Epithelial cell of esophagus (primary cell): Measurements from ENCODE around the gene HES1.
"Not testable (repeated sequence)": the region's sequence is repeated elsewhere in the genome, so short reads cannot be mapped to it uniquely, and the experiment has no call there.

Experiments
- DNase-seq: peaks from one replicate; pipeline ENCODE4 v3.0.0; 2010; ENCODE audit warnings: low read depth
- H3K4me3 ChIP-seq: 2 replicates; pipeline ENCODE4 v1.5.1; 2011; ENCODE audit warnings: mild to moderate bottlenecking, low read length, control low read depth
- TF ChIP-seq, protein P1 (sequence below): IDR thresholded peaks from 2 replicates; pipeline ENCODE4 v1.5.1; 2011; ENCODE audit warnings: low read depth, mild to moderate bottlenecking, low read length, control low read depth, inconsistent platforms; ENCODE audit not compliant: insufficient read depth; ENCODE audit errors: missing control alignments

Gene HES1

DNA sequence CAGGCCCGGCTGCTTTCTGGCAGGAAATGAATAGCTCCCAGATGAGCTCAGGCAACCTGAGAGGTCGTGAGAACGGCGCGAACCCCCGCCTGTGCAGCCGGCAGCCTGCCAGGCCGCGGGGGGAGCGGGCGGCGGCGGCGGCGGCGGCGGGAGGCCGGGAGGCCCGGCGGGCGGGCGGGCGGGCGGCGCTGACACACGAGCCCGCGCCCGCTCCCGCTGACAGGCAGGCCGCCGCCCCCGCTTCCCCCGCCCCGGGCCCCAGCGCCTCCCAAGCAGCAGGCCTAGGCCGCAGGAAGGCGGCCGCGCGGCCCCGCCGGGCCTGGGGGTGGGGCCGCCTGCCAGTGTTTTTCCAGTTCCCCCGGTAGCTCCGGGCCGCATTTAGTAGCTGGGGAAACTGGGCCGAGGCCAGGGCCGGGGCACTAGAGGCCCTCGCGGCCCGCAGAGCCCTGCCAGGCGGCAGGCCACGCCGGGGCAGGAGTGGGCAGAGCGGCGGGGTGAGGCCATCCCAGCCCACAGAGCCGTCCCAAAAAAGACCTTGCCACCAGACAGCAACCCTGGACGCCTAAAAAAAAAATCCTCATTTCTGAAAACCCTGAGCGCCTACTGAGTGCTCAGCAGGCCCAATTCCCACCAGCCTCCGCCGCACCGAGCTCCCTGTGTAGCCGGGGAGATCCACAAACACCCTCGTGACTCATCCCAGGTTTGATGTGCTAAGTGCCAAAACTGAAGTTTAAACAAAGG is 5.6 kb downstream of the HES1 start:
- peak overlapping the region; percentile 3 for H3K4me3 ChIP-seq
- TF ChIP-seq, protein P1, sequence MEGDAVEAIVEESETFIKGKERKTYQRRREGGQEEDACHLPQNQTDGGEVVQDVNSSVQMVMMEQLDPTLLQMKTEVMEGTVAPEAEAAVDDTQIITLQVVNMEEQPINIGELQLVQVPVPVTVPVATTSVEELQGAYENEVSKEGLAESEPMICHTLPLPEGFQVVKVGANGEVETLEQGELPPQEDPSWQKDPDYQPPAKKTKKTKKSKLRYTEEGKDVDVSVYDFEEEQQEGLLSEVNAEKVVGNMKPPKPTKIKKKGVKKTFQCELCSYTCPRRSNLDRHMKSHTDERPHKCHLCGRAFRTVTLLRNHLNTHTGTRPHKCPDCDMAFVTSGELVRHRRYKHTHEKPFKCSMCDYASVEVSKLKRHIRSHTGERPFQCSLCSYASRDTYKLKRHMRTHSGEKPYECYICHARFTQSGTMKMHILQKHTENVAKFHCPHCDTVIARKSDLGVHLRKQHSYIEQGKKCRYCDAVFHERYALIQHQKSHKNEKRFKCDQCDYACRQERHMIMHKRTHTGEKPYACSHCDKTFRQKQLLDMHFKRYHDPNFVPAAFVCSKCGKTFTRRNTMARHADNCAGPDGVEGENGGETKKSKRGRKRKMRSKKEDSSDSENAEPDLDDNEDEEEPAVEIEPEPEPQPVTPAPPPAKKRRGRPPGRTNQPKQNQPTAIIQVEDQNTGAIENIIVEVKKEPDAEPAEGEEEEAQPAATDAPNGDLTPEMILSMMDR: no peak
- DNase-seq: peak; percentile 97

DNA sequence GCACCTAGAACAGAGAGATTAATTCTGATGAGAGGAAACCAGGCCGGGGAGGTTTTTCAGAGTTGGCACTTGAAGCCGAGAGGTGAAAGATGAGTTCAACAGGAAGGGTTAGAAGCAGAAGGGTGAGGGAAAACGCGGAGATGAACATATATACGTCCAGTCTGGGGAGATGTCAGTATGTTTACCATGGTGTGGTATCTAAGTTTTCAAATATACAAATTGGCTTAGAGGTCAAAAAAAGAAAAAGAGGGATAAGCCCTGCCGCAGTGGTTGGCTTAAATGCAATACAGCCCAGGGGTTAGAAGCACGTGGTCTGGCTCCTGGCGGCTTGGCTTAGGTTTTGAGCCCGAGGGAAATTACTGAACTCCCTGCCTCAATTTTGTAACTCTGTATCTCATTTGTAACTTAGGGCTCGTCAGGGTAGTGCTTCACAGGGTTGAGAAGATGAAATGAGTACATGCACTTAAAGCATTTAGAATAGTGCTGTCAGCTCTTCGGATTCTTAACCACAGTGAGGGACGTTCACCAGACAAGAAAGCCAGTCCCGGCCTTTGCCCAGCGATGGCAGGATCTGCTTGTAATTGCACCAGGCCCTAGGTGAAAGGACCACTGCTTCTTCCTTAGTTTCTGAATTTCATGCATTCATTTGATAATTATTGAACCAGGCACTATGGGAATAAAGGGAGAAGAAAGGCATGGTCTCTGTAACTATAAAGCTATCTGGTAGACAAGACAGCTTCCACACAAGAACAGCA is 6.4 kb downstream of the HES1 start:
- peak; percentile 62 for DNase-seq
- no peak overlapping the region for H3K4me3 ChIP-seq
- TF ChIP-seq, protein P1: no peak

DNA sequence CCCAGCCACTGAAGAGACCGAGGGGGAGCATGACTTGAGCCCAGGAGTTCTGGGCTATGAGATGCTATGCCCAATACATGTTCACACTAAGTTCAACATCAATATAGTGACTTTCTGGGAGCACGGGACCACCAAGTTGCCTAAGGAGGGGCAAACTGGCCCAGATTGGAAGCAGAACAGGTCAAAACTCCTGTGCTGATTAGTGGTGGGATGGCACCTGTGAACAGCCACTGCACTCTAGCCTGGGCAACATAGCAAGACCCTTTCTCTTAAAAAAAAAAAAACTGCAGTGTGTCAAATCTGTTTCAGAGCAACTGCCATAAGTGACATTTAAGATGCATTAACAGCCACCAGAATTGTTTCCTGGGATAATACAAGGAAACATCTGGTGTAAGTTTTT is 9.8 kb downstream of the HES1 start:
- TF ChIP-seq, protein P1: no peak
- no peak overlapping the region for H3K4me3 ChIP-seq
- DNase-seq: no peak

DNA sequence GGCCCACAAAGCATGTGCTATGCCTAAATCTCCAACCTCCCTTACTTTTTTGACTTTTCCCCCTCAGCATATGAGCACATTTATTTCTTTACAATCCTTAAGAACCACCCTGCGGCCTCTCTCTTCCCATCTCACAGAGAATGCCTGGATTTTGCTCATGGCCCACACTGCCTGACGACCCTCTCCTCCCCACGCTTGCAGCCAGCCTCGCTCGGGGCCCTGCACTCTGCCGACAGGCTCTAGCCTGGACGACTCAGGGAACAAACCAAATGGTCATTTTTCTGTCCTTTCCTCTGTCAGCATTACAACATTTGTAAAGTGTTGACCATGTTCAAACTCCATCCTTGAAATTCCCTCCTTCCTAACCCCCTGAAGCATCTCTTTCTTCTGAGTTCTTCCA is 11.7 kb downstream of the HES1 start:
- no peak overlapping the region for H3K4me3 ChIP-seq
- TF ChIP-seq, protein P1: no peak
- no peak for DNase-seq

DNA sequence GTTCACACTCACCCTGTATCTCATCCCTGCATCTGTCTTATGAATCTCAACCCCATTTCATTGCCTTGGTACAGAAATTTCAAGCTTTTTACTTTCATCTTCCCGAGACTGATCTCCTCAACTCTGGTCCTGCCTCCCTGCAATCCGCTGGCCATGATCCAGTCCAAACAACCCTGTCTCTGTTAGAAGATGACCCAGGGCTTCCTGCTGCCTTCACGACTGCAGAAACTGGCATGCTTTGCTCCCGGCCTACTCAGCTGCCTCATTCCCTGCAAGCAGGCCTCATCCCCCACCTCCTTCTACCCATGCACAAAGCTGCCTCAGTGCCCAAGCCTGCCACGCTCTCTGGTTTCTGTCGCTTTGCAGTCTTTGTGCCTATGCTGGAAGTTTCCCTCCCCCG is 12.4 kb downstream of the HES1 start:
- no peak for DNase-seq
- TF ChIP-seq, protein P1: no peak
- H3K4me3 ChIP-seq: no peak overlapping the region

DNA sequence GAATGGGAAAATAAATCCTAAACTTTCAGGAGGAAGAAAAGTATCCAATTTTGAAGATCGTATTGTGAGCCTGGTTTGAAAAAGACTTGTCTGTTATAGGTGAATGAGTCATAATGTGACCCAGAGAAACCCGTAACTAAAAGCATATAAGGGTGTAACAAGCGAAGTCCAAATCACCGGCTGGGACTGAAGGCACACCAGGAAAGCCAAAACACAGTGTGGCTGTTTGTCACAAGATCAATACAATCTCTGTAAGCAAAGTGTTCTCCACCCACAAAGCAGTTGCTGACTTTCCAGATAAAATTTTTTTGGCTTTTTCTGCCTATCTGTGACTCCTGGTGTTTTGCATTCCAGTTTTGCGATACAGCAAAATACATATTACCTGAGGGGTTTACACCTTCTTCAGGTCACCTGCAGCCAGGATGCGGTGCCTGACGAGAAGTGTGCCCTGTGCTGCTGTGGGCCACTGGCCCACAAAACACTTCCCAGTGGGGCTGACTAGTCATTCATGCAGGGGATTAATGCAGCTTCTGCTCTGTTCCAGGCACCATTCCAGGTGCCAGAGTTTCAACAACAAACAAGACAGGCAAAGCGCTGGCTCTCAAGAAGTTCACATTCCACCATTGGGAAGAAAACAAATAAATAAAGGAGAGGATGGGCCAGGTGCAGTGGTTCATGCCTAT is 14.4 kb downstream of the HES1 start:
- DNase-seq: peak; percentile 56
- TF ChIP-seq, protein P1: no peak
- no peak overlapping the region for H3K4me3 ChIP-seq

DNA sequence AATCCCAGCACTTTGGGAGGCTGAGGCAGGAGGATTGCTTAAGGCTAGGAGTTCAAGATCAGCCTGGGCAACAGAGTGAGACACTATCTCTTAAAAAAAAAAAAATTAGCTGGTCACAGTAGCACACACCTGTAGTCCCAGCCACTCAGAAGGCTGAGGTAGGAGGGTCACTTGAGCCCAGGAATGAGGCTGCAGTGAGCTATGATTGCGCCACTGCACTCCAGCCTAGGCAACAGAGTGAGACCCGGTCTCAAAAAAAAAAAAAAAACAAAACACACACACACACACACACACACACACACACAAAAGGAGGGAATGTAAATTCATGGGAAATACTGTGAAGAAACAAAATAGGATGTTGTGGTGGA is 15.0 kb downstream of the HES1 start:
- H3K4me3 ChIP-seq, DNase-seq: not testable (repeated sequence)
